SU-DHL-6 (cell line): ENCODE results near the gene LMNA.

Experiments used
- CTCF ChIP-seq: fragments of 200-600 bp; sonication (generic); IDR thresholded peaks from one replicate; pipeline ENCODE4 v1.5.1; 2017; ENCODE audit warnings: antibody characterized with exemption, mild to moderate bottlenecking, low read length, moderate library complexity; ENCODE audit not compliant: insufficient read depth, poor library complexity, severe bottlenecking
- EZH2phosphoT487 ChIP-seq: fragments of 200-600 bp; sonication (generic), shearing (Covaris generic); conservative IDR thresholded peaks from 2 replicates; pipeline ENCODE4 v1.6.1; 2018; ENCODE audit warnings: mild to moderate bottlenecking, antibody characterized with exemption, low read length, moderate library complexity, mixed read lengths

- TF ChIP-seq CTCF = no peak
- TF ChIP-seq EZH2phosphoT487 = no peak
Observed at GRCh38 chr1:156090138-156090839, 24.2 kb upstream of the LMNA start.
